Duodenal mucosa (tissue), 2 donors: Measurements from ENCODE around the gene C15orf61.

Source experiments
- H3K27ac ChIP-seq: one replicate; pipeline ENCODE4 v1.7.0; 2013; ENCODE audit warnings: low read depth, low read length
- H3K27me3 ChIP-seq, 2 donors: one replicate each; pipeline ENCODE4 v1.7.0; 2013; ENCODE audit warnings: low read length in 2 of 2, control low read depth in 1 of 2; ENCODE audit not compliant: insufficient read depth in 2 of 2, control insufficient read depth in 1 of 2
- H3K36me3 ChIP-seq, 2 donors: one replicate each; pipeline ENCODE4 v1.7.0; 2013; ENCODE audit warnings: low read length in 2 of 2, control low read depth in 1 of 2; ENCODE audit not compliant: insufficient read depth in 2 of 2, control insufficient read depth in 1 of 2
- H3K4me1 ChIP-seq, 2 donors: one replicate each; pipeline ENCODE4 v1.7.0; 2013; ENCODE audit warnings: low read length in 2 of 2, control low read depth in 1 of 2; ENCODE audit not compliant: insufficient read depth in 2 of 2, control insufficient read depth in 1 of 2
- H3K4me3 ChIP-seq, 2 donors: one replicate each; pipeline ENCODE4 v1.7.0; 2013; ENCODE audit warnings: low read length in 2 of 2, low read depth in 1 of 2
- H3K9ac ChIP-seq, 2 donors: one replicate each; pipeline ENCODE4 v1.7.0; 2013; ENCODE audit warnings: low read length in 2 of 2, low read depth in 1 of 2
- H3K9me3 ChIP-seq, 2 donors: one replicate each; pipeline ENCODE4 v1.7.0; 2013; ENCODE audit warnings: low read length in 2 of 2, control low read depth in 1 of 2; ENCODE audit not compliant: control insufficient read depth in 1 of 2

The C15orf61 gene

GRCh38 chr15:67533873-67534272, 12.9 kb downstream of the C15orf61 start:
- Histone ChIP-seq H3K4me3 (no peak overlapping the region), H3K9me3 (no peaks in the 10 kb centered on the region)

DNA sequence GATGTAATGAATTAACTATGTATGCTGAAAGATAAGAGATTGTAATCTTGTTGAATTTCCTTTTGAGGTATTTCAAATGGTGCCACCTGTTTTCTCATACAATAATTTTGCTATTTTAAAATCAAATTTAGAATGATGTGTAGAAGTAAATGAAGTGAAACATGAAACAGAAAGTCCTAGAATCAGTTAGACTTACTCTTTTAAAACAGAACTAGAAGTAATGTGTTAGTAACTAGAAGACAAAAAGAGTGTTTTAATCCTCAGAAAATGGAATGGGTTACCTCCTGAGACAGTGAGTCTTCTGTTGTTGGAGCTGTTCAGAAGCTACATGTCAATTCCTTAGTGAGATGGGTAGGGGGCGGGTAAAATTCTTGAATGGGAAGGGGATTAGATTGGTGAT, 13.4 kb downstream of the C15orf61 start:
- no peaks in the 10 kb centered on the region for H3K9me3 ChIP-seq
- no peak overlapping the region for H3K9ac ChIP-seq
- H3K27ac ChIP-seq = no peak overlapping the region
- no peak overlapping the region for H3K4me3 ChIP-seq
- H3K4me1 ChIP-seq = peaks cover 0 to 3% of the 10 kb centered on the region in 2 donors
- H3K27me3 ChIP-seq = no peaks in the 10 kb centered on the region
- H3K36me3 ChIP-seq = no peaks in the 10 kb centered on the region

More at GRCh38 chr15:67533873-67534272, 12.9 kb downstream of the C15orf61 start:
- peaks cover 0 to 3% of the 10 kb centered on the region in 2 donors for H3K4me1 ChIP-seq
- H3K36me3 ChIP-seq = no peaks in the 10 kb centered on the region
- H3K27me3 ChIP-seq = no peaks in the 10 kb centered on the region
- H3K9ac ChIP-seq = no peak overlapping the region
- no peak overlapping the region for H3K27ac ChIP-seq

GRCh38 chr15:67537771-67538170, 16.8 kb downstream of the C15orf61 start:
- no peak overlapping the region for H3K4me3 ChIP-seq
- no peaks in the 10 kb centered on the region for H3K9me3 ChIP-seq
- no peaks in the 10 kb centered on the region for H3K27me3 ChIP-seq
- no peak overlapping the region for H3K9ac ChIP-seq
- H3K36me3 ChIP-seq = no peaks in the 10 kb centered on the region
- no peak overlapping the region for H3K27ac ChIP-seq
- H3K4me1 ChIP-seq = peaks cover 6 to 8% of the 10 kb centered on the region in 2 donors

- H3K9me3 ChIP-seq = no peaks in the 10 kb centered on the region
- no peaks in the 10 kb centered on the region for H3K27me3 ChIP-seq
- peak within 1 kb of the TSS; percentile 95 to 96 for H3K9ac ChIP-seq
- H3K4me3 ChIP-seq = peak within 1 kb of the TSS; percentile 73 to 98
- peaks cover 7 to 8% of the 10 kb centered on the region in 2 donors for H3K36me3 ChIP-seq
- peaks cover 24 to 28% of the 10 kb centered on the region in 2 donors for H3K4me1 ChIP-seq
- H3K27ac ChIP-seq = peak within 1 kb of the TSS; percentile 81
Observed at GRCh38 chr15:67542420-67543347, 21.8 kb downstream of the C15orf61 start, which contains the start of gene MAP2K5. Gene MAP2K5, plus strand, starts transcription at chr15:67542703. Its CDS starts 633 bp downstream, at chr15:67543336.

DNA sequence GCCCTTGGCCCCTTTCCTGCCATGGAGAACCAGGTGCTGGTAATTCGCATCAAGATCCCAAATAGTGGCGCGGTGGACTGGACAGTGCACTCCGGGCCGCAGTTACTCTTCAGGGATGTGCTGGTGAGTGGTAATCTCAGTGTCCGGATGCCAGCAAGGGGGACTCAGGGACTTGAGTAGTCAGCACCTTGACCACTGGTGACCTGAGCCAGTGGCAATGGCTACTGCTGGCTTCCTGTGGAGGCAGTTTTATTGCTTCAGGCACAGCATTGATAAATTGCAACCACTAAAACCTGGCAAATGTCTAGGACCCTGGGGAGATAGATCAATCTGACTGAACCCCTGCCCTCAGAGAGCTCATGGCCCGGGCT, 22.4 kb downstream of the C15orf61 start:
- Histone ChIP-seq H3K27ac (peak overlapping the region; percentile 81), H3K9ac (peak overlapping the region; percentile 95 to 96)

GRCh38 chr15:67544475-67544874, 23.5 kb downstream of the C15orf61 start:
- Histone ChIP-seq H3K27me3 (no peaks in the 10 kb centered on the region), H3K4me3 (no peak overlapping the region), H3K36me3 (peaks cover 7 to 8% of the 10 kb centered on the region in 2 donors), H3K4me1 (peaks cover 24 to 32% of the 10 kb centered on the region in 2 donors), H3K9ac (no peak overlapping the region), H3K9me3 (no peaks in the 10 kb centered on the region), H3K27ac (no peak overlapping the region)

More for the DNA sequence above, 22.4 kb downstream of the C15orf61 start:
- H3K4me3 ChIP-seq = peak overlapping the region; percentile 73 to 98
- no peaks in the 10 kb centered on the region for H3K27me3 ChIP-seq
- peaks cover 7 to 8% of the 10 kb centered on the region in 2 donors for H3K36me3 ChIP-seq
- H3K9me3 ChIP-seq = no peaks in the 10 kb centered on the region
- H3K4me1 ChIP-seq = peaks cover 24 to 28% of the 10 kb centered on the region in 2 donors

DNA sequence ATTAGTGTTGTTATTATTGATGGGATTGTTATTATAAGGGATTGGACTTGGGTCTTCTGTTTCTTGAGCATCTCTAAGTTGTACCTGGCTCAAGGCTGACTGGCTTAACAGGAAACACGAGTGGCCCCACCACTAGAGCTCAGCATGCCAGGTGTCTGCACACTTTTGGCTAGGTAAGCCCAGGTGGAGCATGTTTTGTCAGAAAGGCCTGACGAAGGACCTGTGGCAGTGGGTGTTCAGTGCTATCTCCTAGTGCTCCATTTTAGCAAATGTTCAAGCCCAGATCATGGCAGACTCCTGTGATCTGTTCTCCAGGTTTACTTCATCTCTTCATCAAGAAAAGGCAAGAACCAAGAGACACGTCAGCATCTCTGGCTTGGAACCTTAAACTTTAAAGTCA, 24.9 kb downstream of the C15orf61 start:
- Histone ChIP-seq H3K36me3 (peaks cover 7 to 12% of the 10 kb centered on the region in 2 donors), H3K9ac (no peak overlapping the region), H3K27me3 (no peaks in the 10 kb centered on the region), H3K9me3 (no peaks in the 10 kb centered on the region), H3K4me1 (peaks cover 20 to 33% of the 10 kb centered on the region in 2 donors), H3K4me3 (no peak overlapping the region), H3K27ac (no peak overlapping the region)

- peaks cover 11 to 17% of the 10 kb centered on the region in 2 donors for H3K36me3 ChIP-seq
- no peak overlapping the region for H3K27ac ChIP-seq
- no peak overlapping the region for H3K9ac ChIP-seq
- peaks cover 18 to 29% of the 10 kb centered on the region in 2 donors for H3K4me1 ChIP-seq
- H3K9me3 ChIP-seq = no peaks in the 10 kb centered on the region
- H3K27me3 ChIP-seq = no peaks in the 10 kb centered on the region
- no peak overlapping the region for H3K4me3 ChIP-seq
Observed at GRCh38 chr15:67547064-67547463, 26.1 kb downstream of the C15orf61 start.

GRCh38 chr15:67547836-67548235, 26.9 kb downstream of the C15orf61 start:
- H3K9me3 ChIP-seq = no peaks in the 10 kb centered on the region
- no peak overlapping the region for H3K27ac ChIP-seq
- no peak overlapping the region for H3K4me3 ChIP-seq
- H3K27me3 ChIP-seq = no peaks in the 10 kb centered on the region
- H3K4me1 ChIP-seq = peaks cover 18 to 29% of the 10 kb centered on the region in 2 donors
- no peak overlapping the region for H3K9ac ChIP-seq
- H3K36me3 ChIP-seq = peaks cover 11 to 18% of the 10 kb centered on the region in 2 donors

GRCh38 chr15:67548236-67548852, 27.4 kb downstream of the C15orf61 start:
- no peak overlapping the region for H3K27ac ChIP-seq
- H3K36me3 ChIP-seq = peaks cover 11 to 20% of the 10 kb centered on the region in 2 donors
- H3K4me1 ChIP-seq = peaks cover 13 to 29% of the 10 kb centered on the region in 2 donors

More at GRCh38 chr15:67548236-67548852, 27.4 kb downstream of the C15orf61 start:
- Histone ChIP-seq H3K27me3 (no peaks in the 10 kb centered on the region), H3K9ac (no peak overlapping the region), H3K9me3 (no peaks in the 10 kb centered on the region), H3K4me3 (no peak overlapping the region)
